GM18868 (cell line): ENCODE data around the gene OTOG.
"Not testable (repeated sequence)": the region's sequence is repeated elsewhere in the genome, so short reads cannot be mapped to it uniquely, and the experiment has no call there.

Source experiments
- ATAC-seq: cut with Tn5 transposase; IDR thresholded peaks from one replicate; pipeline ENCODE4 v1.9.1; 2021; ENCODE audit warnings: mild to moderate bottlenecking, moderate library complexity; ENCODE audit not compliant: unreplicated experiment

OTOG gene

GRCh38 chr11:17622711-17623110 is 75.7 kb downstream of the OTOG start:
- ATAC-seq, result not testable (repeated sequence)

GRCh38 chr11:17629113-17629512 is 82.1 kb downstream of the OTOG start:
- no peak for ATAC-seq

- ATAC-seq, result no peak
These were observed 83.9 kb downstream of the OTOG start for GRCh38 chr11:17630936-17631335.

GRCh38 chr11:17631702-17632365 is 84.8 kb downstream of the OTOG start:
- no peak for ATAC-seq

GRCh38 chr11:17633279-17633986 is 86.4 kb downstream of the OTOG start:
- no peak for ATAC-seq

- no peak for ATAC-seq
These were observed 87.1 kb downstream of the OTOG start for GRCh38 chr11:17633987-17634775.

- ATAC-seq, result no peak
These were observed 87.9 kb downstream of the OTOG start for GRCh38 chr11:17634776-17635550.

GRCh38 chr11:17635551-17635938 is 88.5 kb downstream of the OTOG start:
- no peak for ATAC-seq

GRCh38 chr11:17636721-17637120 is 89.7 kb downstream of the OTOG start:
- ATAC-seq, result no peak

- no peak for ATAC-seq
These were observed 90.8 kb downstream of the OTOG start for GRCh38 chr11:17637901-17638300.

GRCh38 chr11:17638311-17638710 is 91.3 kb downstream of the OTOG start:
- ATAC-seq, result no peak

GRCh38 chr11:17639091-17639490 is 92.0 kb downstream of the OTOG start:
- ATAC-seq, result no peak

- ATAC-seq, result no peak
These were observed 92.7 kb downstream of the OTOG start for GRCh38 chr11:17639781-17640180.

- no peak for ATAC-seq
These were observed 93.6 kb downstream of the OTOG start for GRCh38 chr11:17640493-17641164.

- ATAC-seq, result no peak
These were observed 94.8 kb downstream of the OTOG start for GRCh38 chr11:17641792-17642350.

GRCh38 chr11:17642370-17642769 is 95.3 kb downstream of the OTOG start:
- no peak for ATAC-seq

- no peak for ATAC-seq
These were observed 95.9 kb downstream of the OTOG start for GRCh38 chr11:17642980-17643379.

- no peak for ATAC-seq
These were observed 96.7 kb downstream of the OTOG start for GRCh38 chr11:17643506-17644405.
